NOMO-1 (cell line): ENCODE results near the gene PCLO.
"Not testable (repeated sequence)": the region's sequence is repeated elsewhere in the genome, so short reads cannot be mapped to it uniquely, and the experiment has no call there.

Experiments
- DNase-seq, 2 experiments: peaks; one replicate each; lab custom pipeline; 2025; ENCODE audit not compliant: unreplicated experiment in 2 of 2; lab: John Stamatoyannopoulos, UW

PCLO gene

DNA sequence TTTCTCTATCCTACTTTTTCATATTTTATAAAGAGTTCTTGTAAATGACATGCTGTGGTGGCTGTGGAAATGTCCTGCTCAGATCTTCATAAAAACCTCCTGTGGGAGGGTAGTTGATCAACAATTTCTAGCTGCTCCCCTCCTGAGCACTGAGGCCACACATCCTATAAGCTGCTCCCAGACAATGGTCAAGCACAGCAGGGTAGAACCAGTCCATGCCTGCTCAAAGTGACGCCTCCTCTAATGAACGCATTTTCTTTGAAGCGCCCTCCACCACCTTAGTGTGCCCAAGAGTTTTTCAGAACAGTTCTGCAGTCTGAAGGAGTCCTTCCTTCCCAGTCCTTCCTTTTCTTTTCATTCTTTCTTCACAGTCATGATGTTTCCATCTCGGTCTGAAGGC lies 420.5 kb downstream of the PCLO start:
- no peak for DNase-seq

DNA sequence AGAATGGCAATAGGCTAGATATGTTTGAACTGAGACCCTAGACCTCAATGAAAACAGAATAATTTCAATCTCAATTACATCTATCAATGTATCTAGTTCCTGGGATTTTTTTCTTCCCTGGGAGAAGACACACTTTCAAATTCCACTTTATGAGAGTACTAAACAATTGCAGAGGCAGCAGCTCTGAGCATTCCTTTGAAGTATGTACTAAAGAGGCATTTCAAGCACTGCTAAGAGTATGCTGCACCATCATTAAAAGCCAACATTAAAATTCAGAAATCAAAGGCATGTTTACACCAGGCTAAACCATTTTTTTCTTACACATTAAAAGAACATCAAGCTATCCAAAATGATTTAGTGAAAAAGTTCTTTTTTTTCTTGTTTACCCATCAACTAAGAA lies 421.2 kb downstream of the PCLO start:
- DNase-seq, result no peak

DNA sequence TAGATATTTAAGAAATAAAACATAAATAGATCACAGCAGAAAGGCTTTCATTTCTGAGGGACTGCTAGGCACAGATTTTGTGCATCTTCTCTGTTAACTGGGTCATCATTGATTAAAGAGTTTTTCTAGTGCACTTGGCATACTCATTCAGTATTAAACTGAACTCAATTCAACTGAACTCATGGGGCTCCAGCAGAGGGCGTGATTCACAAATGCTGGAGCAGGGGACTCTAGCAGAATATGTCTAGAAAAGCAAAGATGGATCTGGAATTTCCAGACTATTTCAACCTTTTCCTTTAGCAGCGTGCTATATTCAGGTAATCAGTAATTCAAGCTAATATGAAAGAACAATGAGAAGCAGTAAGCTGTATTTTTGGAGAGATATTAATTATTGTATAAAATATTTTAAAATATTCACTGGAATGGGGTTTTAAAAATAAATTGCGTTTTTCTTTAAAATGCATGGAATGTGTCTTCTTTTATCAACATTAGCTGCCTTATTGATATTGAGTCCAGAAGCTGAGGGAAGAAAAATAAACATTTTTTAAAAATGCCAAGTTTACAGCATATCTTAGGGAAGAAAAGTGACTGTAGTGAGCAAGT lies 422.3 kb downstream of the PCLO start:
- peak; percentile 47 to 64 for DNase-seq

DNA sequence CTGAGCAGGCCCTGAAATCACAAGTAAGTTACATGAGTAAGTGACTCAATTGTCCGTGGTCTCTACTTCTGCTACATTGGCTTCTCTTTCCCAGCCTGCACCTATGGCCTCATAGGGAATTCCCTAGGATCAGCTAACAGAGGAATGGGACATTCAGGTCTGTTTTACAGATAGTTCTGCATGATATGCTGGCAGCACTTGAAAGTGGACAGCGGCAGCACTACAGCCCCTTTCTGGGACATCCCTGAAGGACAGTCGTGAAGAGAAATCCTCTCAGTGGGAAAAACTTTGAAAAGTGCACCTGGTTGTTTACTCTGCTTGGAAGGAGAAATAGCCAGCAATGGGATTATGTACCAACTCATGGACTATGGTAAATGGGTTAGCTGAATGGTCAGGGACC lies 426.1 kb downstream of the PCLO start:
- DNase-seq, result no peak

DNA sequence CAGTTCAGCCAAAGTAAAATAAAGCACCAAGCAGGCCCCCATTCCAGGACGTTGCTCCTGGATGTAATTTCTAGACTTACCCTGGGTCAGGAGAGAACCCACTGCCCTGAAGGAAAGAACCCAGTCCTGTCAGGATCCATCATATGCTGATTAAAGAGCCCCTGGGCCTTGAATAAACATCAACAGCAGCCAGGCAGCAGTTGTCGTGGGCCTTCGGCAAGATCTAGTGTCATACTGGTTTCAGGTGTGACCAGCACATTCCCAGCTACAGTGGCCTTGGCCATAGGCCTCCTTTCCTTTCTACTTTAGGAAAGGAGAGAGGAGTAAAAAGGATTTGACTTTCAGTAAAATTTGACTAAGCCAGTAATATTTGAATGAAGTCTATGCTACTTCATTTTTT lies 430.0 kb downstream of the PCLO start:
- DNase-seq, result no peak

DNA sequence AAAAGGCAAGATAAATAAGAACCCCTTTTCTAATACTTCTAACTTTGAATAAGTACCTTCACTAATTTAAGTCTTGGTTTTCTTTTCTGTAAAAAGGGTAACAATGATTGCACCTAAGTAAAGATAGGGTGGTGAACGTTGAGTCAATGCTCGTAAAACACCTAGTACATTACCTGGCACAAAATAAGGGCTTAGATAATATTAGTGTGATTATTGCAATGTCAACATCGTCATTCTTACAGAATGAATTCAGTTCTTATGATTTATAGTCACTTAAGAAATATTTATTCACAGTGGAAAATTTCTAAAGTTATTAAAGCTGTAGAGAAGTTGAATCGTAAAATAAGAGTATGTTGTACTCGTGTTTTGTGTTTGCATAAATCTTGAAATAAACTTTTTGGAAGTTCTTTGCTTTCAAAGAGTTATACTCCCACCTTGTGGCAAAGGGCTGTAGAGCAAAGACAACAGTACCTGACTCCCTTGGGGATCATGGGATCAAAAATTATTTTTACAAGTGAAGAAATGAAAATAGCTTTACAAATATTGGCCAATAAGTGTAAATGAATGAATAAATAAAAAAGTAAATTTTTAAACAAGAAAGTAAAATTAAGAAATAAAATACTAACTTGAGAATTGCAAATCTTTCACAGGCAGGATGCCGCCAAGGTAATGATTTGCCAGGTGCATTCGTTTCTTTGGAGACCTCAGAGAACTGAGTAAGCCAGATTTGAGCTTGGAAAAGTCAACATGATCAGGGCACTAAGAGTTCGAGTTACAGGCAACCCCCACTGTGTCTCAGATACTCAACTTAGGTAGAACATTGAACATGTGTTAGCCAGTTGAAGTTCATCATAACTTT lies 433.3 kb downstream of the PCLO start:
- DNase-seq, result peak; percentile 3 to 20

DNA sequence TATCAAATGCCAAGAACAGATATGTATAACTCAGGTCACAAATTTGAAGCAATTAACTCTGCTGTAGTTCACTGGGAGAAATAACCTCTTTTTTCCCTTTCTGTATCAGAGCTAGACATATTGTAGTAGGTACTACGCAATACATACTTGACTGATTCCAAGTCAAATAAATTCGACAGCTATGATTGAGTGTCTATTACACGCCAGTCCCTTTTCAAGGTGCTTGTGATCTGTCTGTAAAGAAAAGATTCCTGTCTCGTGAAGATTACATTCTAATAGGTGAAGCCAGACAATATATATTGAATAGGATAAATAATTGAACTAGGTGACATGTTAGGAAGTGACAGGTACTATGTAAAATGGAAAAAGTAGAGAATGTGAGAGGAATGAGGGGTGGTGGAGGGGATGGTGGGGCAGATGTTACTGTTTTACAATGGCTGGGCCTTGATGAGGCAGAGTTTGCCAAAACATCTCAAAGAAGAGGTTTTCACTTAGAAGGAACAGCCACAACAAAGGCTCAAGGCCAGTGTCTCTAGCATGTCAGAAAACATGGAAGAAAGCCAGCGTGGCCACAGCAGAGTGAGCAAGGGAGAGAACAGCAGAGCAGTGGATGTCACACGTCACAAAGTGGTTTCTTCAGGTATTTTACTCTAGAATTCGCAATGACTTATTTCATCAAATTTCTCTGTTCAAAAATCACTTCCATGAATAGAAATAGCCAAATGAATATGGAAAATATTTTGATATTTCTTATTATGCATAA lies 436.5 kb downstream of the PCLO start:
- no peak for DNase-seq

DNA sequence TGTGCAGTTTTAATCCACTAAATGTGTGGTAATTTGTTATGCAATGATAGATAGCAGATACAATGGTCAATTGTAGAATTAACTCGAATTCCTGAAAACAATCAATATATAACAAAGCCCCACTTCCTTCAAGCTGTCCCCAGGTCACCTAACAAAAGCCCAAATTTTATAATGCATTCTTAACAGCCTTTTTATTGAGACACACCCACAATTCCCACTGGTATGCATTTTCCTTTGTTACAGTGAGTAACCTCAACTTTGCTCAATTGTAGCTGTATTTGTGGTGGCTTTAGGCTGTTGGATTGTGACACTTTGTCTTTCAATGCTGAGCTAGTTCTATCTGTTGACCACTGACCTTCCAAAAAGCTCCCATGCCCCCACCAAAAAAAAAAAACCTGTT lies 439.3 kb downstream of the PCLO start:
- DNase-seq, result no peak

DNA sequence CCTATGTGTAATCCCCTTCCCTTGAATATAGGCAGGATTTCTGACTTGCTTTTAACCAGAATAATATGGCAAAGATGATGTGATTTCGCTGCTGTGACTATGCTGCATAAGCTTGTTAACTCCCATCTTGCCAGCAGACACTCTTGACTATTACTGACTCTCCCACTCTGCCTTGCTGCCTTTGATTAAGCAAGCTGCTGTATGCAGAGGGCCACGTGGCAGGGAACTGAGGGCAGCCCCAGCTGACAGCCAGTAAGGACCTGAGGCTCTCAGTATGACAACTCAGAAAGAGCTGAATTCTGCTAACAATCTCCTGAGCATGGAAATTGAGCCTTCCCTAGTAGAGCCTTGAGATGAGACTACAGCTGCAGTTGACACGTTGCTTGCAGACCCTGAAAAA lies 439.7 kb downstream of the PCLO start:
- no peak for DNase-seq

DNA sequence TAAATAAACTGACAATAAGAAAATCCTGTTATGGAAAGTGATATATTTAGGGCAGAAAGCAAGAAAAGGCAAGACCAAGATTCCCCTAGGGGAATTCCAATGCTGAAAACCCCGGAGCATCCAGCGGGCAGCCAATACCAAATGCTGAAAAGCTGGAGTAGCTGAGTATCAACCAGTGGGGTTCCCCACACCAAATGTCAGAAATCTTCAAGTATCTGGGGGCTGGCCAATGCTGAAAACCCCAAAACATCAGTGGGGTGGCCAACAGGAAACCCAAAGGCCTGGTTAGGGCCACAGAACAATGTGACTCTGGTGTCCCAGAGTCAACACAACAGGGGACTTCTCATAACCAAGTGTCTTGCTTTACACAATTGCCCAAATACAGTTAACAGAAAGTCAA lies 447.3 kb downstream of the PCLO start:
- no peak for DNase-seq

DNA sequence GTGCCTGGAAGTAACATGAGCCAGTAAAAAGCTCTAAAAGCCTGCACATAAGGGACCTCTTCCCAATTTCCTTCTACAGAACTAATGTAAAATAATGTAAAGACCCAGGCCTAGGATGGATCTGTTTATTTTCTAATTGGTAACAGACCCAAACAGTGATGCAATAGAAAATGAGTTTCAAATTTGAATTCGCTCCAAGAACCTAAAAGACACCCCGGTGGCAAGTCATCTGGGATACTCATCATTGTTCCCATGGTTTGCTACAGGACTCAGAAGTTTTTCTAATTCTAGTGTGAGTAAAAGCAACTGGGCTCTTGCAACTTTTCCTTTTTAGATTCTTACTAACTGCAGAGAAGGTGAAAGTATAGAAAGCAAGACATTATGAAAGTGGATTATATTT lies 447.8 kb downstream of the PCLO start:
- no peak for DNase-seq

DNA sequence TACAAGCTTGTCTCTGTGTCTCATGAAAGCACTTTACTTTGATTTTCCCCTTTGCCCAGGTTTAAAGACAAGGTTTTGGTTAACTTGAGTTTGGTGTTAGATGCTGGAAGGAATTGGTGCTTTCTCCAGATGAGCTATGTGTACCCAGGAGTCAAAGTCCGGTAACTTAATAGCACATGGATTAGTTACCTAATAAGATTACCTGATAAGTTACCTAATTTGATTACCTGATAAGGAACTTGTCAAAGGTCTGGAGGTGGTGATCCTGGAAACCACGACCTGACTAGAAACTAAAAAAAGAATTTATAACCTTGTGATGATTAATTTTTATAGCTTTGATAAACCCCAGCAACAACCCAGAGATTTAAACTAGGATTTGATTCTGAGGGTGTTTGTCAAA lies 449.2 kb downstream of the PCLO start:
- no peak for DNase-seq

DNA sequence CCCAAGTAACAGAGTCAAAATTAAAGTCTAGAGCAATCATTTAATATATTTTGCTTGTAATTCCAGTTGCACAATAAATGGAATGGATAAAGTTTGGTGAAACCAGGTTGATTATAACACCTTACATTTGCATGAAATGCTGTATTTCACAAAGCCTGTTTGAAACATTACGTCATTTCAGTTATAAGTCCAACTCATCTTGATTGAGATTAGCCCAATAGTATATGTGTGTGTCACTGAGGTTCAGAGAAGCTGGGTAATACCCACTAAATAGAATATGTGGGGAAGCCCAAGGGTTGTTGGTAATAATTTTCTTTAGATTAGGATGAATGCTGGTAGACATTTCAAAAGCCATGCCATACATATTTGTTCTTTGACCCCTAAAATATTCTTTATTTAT lies 456.3 kb downstream of the PCLO start:
- DNase-seq, result not testable (repeated sequence)

DNA sequence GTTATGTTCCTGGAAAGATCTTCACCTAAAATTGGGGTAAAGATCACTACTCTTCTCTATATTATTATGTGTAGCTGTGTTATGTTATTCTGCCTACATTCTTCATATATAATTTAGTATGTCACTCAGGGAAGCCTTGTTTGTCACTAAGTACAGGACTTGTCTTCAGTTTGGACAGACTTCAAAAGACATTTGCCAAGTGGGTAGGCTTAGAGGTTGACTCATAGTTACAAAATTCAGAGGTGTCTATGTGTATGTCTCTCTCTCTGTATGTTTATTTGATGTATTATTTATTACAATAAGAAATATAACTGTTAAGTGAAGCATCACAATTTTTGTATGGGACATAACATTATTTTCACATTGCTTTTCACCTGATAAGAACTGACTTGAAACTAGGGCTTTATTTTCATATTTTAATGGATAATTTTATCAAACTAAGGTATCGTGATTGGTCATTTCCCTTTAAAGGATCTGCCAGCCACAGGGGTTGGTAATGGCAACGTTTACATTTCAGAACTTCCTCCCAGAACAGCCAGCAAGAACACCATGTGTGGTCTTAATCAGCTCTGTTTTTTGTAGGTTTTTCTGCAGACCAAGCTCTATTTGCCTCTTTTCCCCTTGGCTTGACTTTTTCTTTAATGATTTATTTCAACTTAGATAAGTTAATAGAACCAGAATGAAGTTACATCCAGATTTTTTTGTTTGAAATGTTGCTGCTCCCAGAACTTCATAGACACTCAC lies 457.0 kb downstream of the PCLO start:
- no peak for DNase-seq

DNA sequence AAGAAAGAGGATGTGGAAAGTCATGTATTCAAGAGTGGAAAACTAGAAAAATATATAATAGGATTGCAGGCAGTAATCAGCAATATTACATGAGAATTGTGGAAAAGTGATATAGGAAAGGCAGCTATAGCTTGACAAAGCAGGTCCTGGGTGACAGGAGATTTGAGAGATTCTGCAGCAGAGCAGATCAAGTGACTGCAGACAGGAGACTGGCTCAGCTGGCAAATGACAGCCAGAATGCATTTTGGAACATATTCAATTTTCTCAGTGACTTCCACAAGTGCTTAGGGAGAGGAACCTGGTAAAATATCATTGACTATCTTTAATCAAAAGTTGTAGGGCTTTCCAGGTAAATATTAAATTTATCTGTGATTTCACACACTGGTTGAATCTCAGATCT lies 458.6 kb downstream of the PCLO start:
- no peak for DNase-seq
